DMS 273 treated with DMSO at 0.1 percent for 48 hours (cell line): Measurements from ENCODE around the gene MSI2.
A peak's percentile ranks its signal among the peaks of the same experiment; 100 is the strongest.
"Not testable (repeated sequence)": the region's sequence is repeated elsewhere in the genome, so short reads cannot be mapped to it uniquely, and the experiment has no call there.

Experiments
- DNase-seq: peaks from one replicate; lab custom pipeline; 2025; lab: John Stamatoyannopoulos, UW

MSI2 gene

DNA sequence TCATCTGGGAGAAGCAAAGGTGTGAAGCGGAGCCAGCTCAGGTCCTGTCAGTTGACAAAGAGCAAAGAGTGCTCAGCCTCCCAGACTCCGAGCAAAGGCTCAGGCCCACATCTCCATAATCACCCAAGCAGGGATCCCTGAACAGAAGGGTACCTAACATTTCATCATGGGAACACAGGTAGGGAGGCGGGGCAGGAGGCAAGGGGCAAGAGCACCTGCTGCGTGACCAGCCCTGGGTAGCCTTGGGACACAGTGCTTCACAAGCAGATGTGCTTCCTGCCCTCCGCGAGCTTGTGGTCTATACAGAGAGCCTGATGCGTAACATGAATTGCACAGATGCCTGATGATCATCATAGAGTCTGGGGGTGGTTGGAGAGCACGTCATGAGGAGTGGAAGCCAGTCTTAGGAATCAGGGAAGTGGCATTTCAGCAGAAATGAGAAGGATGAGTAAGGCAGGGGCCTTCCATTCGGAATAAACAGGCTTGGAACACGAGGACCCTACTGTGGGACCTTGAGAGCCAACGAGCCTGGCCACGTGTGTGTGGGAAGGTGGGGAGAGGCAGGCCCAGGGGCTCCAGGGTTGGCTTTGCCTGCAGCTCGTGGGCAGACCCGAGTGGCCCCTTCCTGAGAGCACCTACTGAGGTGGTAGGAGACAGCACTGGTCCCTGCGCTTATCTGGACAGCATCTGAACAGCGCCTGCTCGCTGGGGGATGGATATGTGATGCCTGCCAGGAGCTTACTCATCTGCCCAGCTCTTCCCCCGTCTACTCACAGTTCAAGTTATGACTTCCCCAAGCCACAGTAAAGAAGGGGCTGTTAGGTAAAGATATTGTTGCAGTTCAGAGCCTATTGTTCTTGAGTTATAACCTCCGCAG, 363.0 kb downstream of the MSI2 start:
- DNase-seq, result no peak

DNA sequence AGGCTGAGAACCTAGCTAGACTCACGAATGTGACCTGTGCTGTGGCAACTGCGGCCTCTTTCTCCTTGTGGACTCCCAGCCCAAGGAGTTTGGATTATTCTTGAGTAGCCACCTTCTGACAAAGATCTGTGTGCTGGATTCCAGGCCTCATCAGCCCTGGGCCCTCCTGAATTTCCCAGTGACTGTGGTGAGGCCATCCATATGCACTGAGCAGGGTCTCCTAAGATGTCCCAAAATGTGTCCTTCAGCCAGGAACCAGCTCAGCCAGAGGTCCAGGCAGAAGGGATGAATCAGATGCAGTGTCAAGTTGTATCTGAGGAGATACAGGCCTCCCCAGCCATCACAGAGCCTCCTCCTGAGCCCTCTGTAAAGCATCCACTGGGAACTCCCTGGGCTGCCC, 364.3 kb downstream of the MSI2 start:
- DNase-seq, result no peak

DNA sequence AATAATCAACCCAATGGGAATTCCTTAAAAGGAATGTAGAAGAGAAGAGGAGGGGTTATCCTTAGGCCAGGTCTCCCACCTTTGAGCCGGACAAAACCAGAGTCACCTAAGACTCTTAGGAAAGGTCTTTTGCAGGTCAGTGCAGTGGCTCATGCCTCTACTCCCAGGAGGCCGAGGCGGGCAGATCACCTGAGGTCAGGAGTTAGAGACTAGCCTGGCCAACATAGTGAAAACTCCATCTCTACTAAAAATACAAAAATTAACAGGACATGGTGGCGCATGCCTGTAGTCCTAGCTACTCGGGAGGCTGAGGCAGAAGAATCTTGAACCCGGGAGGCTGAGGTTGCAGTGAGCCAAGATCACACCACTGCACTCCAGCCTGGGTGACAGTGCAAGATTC, 365.5 kb downstream of the MSI2 start:
- DNase-seq, result not testable (repeated sequence)

DNA sequence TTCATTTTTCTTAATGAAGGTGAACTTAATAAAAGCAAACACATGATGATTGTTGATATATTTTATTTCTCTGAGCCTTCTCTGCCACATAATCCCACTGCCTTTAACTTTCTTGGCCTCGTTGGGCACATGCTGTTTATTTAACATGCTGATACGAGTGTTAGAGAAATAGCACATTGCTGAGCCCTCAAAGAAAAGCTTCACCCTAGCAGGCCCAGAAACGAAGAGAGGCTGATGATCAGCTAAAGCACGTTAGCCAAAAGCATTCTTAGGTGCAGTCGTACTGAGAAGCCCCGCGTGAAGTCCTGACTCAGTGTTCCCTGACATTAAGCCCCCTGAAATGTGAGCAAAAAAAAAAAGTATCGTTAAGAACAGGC, 366.0 kb downstream of the MSI2 start:
- DNase-seq, result no peak

DNA sequence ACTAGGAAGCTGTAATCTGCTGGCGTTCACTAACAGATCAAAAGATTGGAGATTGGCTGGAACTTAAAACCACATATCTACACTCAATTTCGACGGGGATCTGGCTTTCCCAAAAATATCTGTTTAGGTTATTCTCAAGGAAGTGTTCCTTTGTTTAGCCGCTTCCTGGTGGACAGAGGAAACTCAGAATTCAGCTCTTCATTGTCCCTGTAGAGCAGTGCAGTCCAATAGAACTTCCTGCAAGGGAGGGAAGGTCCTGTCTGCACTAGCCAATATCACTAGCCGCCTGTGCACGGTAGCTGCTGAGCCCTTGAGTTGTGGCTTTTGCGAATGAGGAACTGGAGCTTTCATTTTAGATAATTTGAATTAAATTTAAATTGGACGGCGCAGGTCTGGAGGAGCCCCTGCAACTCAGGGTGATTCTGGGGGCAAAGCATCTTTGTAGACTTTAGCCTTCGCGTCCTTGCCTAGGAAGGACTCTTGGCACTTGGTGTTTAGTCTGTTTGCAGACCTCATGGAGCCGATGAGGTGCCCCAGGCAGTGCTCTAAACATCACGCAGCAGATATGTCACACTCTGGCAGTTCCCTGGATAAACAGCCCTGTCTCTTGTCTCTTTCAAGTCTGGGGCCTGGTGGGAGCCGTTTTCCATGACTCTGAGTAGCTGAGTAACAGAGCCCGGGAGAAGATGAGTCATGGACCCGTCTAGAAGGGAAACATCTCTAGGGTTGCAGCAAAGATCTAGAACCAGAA, 366.5 kb downstream of the MSI2 start:
- DNase-seq, result no peak

DNA sequence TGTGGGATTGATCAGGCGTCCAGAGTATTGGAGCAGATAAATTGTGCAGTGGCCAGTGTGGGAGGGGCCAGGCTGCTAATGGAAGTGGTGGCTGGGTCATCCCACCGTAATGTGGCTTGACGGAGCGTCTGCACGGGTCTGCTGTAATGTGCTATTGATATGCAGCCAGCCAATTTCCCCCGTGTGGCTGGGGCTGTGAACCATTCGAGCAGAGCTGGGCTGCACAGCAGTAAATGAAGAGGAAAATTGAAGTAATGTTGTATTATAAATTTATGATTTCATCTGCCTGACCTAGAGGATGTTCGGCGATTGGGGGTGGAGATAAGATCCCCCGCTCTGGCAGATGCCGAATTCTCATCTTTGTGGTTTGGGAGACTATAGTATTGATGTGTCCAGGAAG, 367.3 kb downstream of the MSI2 start:
- no peak for DNase-seq

DNA sequence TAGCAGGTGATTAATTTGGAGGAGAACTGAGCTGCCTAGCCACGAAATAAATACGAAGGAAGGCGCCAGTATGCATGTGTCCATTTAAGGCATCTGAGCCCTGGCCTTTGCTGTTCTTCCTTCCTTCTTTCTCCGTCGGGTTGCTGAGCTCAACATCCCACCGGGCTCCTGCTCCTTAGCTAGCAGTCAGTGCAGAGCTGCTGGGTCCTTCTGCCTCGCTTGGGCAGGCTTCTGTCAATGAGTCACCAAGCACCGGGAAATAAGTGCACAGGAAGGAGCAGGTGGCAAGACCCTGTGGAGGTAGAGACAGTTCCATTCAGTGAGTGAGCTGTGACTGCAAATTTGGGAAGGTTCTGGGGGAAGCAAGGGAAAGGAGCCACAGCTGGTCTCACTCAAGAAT, 368.1 kb downstream of the MSI2 start:
- DNase-seq, result no peak

DNA sequence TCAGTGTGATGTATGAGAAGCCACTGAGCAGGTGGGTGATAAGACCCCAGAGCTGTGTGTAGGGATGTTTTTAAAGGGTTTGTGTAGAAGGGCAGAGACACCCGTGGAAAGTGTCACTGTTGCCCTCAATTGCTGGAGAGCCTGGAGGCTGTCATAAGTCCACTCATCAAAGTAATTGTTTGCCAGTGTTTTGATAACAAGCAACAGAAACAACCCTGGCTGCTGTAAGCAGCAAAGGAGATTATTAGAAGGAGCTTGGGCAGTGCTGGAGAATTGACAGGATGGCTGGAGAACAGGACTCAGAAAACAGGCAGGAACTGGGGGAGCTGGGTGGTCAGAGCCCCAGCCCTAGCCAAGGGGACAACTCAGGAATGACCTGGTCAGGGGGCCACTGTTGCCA, 369.2 kb downstream of the MSI2 start:
- no peak for DNase-seq

DNA sequence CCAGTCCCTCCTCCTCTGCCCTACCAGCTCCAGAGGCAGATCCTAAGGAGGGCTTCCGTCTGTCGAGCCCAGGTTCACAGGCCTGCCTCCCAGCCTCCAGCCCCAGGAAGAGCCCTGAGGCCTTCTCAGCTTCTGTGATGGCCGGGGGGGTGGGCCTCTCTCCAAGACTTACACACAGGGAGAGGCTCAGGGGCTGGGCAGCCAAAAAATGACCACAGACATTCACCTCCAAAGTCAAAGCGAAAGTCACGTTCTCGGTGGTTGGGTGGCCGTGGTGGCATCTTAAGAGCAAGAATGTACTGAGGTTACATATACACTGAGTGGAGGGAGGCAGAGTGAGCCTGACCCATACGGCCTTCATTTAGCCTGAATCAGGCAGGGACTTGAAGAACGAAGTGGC, 369.6 kb downstream of the MSI2 start:
- no peak for DNase-seq

DNA sequence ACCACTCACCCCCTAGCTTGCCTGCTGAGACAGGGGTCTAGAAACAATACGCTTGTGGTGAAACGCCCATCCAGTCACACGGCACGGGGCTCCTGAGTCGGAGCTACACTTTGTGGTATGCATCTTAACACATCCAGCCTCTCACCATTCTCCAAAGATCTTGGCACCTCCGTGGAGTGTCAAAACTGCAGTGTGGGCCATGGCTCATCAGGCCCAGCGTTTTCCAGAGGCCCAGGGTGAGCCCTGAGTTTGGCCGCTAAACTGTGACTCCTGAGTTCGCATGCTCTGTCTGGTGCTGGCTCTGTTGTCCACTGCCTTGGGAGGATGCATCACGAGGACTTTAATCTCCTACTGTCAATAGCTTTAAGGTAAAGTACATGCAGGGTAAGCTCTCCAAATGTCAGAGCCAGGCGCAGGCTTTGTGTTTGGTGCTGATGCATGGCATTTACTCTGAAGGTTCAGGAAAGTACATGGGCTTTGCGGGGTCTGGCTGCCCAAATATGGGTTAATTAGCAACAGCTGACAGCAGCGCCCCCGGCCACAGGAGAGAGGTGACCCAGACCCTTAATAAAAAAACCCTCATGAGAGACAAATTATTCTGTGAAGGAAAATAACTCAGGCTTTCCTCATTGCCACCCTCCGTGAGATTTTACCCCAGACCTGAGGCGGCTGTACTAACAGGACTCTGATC, 370.3 kb downstream of the MSI2 start:
- no peak for DNase-seq

DNA sequence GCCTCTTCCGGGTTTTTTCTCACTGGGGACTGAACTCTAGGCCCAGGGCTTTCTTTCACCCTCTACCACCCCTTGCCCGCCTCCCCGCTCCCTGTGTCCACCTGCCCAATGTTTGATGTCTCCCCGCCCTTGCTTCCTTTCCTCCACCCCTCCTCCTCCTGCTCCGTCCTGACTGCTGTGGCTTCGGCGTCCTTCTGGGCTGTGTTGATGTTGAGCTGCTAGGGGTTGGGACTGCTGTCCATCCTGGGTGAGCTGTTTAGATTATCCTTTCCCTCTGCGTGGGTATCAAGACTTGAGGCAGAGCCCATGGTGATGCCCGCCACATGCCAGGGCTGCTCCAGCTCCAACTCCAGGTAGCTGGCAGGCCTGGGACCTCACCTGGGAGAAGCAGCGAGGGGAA, 371.3 kb downstream of the MSI2 start:
- DNase-seq, result no peak

DNA sequence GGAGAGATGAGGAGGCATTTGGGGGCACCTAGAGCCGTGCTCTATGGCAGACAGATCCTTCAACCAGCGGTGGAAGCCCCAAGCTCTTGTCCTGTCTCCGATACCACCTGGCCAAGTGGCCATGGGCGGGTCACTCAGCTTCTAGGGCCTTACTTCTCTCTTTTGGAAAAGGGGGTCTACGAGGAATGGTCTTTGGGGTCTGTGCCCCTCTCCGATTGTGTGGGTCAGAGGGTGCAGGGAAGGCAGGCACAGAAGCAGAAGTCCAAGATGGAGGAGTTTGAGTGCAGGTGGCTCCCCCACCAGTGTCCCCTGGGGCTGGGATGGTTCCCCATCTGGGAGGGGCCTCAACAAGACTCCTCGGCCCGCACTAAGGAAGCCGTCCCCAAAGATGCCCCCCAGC, 372.1 kb downstream of the MSI2 start:
- no peak for DNase-seq

DNA sequence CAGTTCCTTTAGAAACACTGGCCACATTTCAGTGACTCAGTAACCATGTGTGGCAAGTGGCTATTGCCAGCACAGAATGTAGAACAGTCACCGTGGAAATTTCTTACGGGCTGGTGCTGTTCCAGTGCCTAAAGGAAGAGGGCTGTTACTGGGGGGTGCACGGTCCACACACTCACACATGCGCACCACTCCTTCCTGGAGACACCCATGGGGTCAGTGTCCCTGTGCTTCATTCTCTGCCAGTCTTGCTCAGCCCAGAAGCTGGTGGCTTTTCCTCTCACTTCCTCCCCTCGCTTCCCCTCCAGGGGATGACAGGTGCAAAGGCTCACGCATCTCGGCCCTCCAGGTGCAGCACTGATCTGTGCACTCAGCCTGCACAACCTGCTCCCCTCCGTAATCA, 373.1 kb downstream of the MSI2 start:
- DNase-seq, result no peak

DNA sequence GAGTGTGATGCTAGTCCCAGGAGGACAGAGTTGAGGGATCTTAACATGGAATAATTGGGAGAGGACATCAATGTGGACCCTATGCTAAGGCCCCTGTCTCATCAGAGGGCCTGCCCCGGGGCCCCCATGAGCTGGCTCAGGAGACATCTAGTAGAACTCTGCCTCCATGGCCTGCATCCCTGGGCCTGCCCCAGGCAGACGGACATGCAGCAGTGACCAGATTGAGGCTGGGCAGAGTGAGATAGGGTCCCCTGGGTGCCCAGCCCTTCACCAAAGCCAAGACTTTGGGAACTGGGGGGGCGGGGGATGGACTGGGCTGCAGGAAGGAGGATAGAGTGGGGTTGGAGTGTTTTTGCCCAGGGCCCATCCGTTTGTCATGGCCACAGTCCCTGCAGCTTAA, 373.6 kb downstream of the MSI2 start:
- no peak for DNase-seq

DNA sequence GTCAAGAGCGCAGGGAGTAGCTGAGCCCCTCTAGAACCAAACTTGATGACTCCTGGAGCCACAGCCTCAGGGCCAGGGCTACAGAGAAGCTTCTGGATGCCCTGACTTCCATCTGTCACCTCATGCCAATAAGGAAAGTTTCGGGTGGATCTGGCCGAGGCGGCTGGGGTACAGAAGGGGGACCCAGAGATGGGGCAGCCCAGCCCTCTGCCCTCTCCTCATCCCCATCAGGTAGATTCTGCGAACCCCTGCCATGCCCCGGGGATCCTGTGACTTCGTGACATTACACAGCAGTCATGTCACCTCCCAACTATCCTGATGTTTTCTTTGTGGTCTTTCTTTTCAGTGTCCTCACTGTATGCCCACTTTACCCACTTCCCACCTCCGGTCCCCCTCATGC, 374.4 kb downstream of the MSI2 start:
- no peak for DNase-seq

DNA sequence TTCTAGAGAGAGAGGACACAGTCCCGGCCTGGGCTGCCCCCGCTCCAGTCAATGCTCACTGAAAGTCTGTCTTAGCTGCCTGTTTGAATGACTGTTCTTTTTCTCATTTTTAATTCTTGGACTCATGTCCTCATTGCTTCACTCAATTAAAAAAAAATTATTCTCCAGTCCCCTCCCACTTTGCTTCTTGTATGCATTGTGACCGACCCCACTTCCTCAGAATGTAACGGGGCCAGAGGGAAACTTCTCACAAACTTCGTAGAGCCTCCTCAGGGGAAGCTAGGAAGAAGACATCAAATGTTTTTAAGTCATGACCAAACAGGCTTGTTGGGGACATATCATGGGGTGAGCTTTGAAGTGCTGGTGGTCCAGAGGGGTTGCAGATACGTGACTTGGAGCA, 375.5 kb downstream of the MSI2 start:
- DNase-seq, result no peak

DNA sequence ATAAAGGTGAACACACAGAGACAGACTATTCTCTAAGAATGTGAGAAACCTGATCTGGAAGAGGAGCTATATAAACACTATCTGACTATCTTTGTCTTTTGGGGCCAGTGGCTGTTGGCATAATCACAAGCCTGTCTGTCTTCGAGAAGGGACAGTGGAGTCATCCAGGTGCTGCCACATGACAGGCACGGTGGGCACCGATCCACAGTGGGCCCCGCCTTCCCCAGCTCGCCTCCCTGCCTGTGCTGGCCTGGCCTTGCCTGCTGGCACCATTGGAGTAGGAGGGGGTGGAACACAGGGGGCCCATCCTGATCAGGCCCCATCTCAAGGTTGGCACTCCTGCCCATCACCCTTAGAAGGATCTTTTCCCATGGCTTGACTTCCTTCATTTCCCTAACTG, 376.0 kb downstream of the MSI2 start:
- no peak for DNase-seq

DNA sequence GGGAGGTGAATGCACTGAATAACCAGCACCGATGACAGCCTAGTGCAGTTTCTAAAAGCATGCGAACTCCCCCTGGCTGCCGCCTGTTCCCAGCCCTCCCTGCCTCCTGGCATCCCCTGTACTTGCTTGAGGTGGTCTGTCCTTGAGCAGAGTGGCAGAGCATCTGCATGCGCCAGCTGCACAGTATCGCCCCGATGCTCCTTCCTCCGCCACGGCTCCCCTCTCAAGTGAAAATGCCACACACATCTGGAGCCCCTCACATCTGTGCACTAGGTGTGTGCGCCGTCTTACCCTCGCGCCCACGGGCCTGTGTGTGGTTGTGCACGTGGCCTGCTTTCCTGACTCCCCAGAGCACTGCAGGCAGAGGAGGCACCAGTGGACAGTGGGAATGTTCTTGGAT, 376.9 kb downstream of the MSI2 start:
- no peak for DNase-seq

DNA sequence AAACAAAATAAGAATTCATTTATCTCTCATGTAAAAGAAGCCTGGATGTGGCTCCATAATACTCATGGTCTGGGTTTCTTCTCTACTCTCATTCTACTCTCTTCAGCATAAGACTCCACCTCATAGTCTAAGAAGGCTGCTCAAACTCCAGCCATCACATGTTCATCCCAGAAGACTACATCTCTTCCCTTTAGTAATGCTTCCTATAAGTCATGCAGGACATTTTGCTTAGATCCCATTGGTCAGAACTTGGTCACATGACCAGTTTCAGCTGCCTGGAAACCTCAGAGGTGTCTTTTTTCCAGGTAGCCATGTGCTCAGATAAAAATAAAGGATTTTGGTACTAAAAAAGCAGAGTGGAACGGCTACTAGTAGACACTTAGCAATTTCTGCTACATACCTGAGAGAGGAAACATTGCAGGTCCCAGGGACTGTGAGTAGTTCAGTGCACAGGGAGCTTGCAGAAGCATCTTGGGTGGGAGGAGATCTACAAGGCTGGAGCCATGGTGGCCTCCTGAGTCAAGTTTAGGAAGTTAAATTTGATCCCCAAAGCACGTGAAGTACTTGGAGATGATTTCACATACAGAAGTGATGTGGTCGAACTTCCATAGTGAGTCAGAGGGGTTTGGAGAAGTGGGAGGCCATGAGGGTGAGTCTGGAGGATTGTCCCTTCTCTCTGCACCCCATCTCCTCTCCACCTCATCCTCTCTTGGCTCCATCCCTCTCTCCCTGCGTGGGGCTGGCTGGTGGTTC, 378.6 kb downstream of the MSI2 start:
- no peak for DNase-seq

DNA sequence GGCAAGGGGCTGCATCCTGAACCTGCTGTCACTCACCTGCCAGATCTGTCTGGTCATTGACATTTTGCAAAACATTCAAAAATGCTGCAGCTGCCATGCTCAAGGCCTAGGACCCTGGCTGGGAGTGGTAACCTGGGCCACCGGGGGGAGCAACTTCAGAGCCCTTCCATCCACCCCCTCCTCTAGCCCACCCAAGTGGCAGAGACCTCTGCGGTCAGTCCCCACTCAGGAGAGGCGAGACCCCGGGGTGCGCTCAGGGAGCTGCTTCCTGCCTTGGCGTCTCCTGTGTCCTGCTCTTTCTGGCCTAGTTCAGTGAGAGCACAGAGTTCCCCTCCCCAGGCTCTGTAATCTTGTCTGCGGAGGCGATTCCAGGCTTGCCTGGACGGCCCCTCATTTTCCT, 380.0 kb downstream of the MSI2 start:
- no peak for DNase-seq

DNA sequence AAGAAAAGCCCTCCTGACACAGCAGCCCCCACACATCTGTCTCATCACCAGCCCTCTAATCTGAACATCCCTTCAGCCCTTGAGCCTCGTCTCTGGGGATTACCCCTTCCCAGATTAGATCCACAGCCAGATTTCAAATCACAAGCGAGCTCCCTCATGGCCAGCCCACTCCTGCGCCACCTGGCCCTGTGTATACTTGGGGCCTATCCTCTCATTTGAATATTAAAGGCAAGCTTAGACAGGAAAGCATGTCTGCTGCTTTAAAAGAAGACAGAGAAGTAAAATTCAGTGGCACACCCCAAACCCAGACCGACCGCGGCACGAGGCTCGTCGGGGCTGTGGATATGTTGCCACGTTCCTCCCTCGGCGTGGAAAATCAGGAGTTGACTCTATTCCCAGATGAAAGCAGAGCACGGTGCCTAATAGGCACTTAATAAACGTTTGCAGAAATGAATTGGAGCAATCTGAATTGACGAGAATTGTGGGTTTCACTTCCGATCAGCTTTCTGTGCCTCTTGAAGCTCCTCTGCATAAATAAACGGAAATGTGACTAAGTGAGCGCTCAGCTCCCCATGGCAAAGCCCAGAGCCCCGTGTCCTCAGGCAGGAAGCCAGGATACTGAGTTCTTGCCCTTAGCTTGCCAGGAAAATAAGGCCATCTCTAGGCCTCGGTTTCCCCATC, 380.8 kb downstream of the MSI2 start:
- peak; percentile 77 for DNase-seq

DNA sequence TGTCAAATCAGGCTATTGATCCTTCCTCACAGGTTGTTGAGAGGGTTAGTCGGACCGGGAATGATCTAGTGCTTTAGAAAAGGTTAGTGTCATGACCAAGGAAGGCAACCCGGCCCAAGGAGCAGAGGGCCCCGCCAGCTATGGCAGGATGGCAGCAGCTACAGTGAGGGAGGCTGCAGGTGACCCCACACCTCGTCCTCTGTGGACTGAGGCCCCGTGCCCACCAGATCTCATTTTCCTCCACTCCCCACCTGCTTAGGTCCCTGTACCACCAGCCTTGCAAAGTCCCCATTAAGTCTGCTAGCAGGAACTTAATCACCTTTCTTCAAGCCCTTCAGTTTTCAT, 381.3 kb downstream of the MSI2 start:
- no peak for DNase-seq
